Progenitor cell of endocrine pancreas (in vitro differentiated cells): ENCODE results near the gene DUSP16. TPM values are rescaled to one million over a fixed set of nuclear protein-coding genes. Genes with fewer than 3 reads are reported as not detected.

ENCODE experiments used
- DNase-seq: peaks from one replicate; pipeline ENCODE4 v3.0.0; 2021; ENCODE audit warnings: low spot score; ENCODE audit not compliant: unreplicated experiment
- H3K27ac Mint-ChIP-seq: 2 replicates; pipeline ENCODE4 v1.8.0; 2021; ENCODE audit warnings: mild to moderate bottlenecking, moderate library complexity, mixed read lengths
- H3K27me3 Mint-ChIP-seq: 2 replicates; pipeline ENCODE4 v1.8.0; 2021; ENCODE audit warnings: mixed read lengths
- H3K36me3 Mint-ChIP-seq: 2 replicates; pipeline ENCODE4 v1.8.0; 2022; ENCODE audit warnings: mixed read lengths; ENCODE audit not compliant: insufficient read depth
- H3K4me1 Mint-ChIP-seq: 2 replicates; pipeline ENCODE4 v1.8.0; 2021; ENCODE audit warnings: low read depth, mixed read lengths
- H3K4me3 Mint-ChIP-seq: 2 replicates; pipeline ENCODE4 v1.8.0; 2021; ENCODE audit warnings: low read depth, mild to moderate bottlenecking, moderate library complexity, mixed read lengths
- H3K9me3 Mint-ChIP-seq: 2 replicates; pipeline ENCODE4 v1.8.0; 2021; ENCODE audit warnings: low read depth, mixed read lengths
- CTCF ChIP-seq: fragments of 200-600 bp; sonication (generic); IDR thresholded peaks from one replicate; pipeline ENCODE4 v1.5.0; 2021; ENCODE audit warnings: antibody characterized with exemption, mild to moderate bottlenecking; ENCODE audit not compliant: unreplicated experiment
- total RNA-seq: library from RNA; stranded (reverse); gene quantifications from 2 replicates; pipeline ENCODE4 v1.2.1, GENCODE V29; 2021

DUSP16 gene
- total RNA-seq, 1 donor from 2014 or later: 67.5 TPM

DNA sequence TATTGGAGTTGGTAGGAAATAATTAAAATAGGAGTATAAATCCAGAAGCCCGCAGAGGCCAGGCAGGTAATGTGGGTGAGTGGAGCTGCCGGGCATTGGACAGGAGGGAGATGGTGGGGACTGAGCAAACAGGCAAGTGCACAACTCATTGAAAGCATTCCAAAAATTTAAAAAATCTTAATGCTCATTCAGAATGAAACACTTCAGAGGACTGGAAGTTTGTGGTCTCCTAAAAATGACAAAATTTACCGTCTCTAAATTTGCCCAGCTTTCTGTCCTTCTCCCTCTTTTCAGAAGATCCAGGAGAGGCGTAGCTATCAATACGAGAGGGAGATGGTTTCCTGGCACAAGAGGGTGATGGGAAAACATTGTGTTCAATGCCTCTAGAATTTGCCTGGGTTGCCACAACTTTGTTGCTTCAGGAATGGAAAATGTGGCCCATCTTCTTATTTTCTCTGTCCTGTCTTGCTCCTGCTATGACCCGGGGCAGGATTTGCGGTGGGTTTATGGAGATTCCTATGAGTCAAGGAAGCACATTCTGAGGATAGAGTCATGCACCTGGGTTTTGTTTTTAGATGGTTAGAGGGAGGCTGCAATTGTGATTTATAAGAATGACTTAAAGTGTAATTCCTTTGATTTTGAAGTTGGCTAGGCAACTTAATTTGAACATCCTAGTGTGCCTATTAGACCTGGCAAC is 133.6 kb downstream of the DUSP16 start:
- Mint-ChIP-seq H3K4me1 (peaks cover 2% of the 10 kb centered on the region), H3K27ac (no peak overlapping the region), H3K4me3 (no peak overlapping the region), H3K9me3 (peaks cover 7% of the 10 kb centered on the region), H3K36me3 (peaks cover 11% of the 10 kb centered on the region), H3K27me3 (no peaks in the 10 kb centered on the region)
- TF ChIP-seq CTCF: no peak
- DNase-seq: no peak

GRCh38 chr12:12428047-12428446 is 134.6 kb downstream of the DUSP16 start:
- DNase-seq: no peak
- Mint-ChIP-seq H3K27me3 (no peaks in the 10 kb centered on the region), H3K4me1 (no peaks in the 10 kb centered on the region), H3K4me3 (no peak overlapping the region), H3K27ac (no peak overlapping the region), H3K9me3 (peaks cover 16% of the 10 kb centered on the region), H3K36me3 (peaks cover 20% of the 10 kb centered on the region)
- TF ChIP-seq CTCF: no peak

DNA sequence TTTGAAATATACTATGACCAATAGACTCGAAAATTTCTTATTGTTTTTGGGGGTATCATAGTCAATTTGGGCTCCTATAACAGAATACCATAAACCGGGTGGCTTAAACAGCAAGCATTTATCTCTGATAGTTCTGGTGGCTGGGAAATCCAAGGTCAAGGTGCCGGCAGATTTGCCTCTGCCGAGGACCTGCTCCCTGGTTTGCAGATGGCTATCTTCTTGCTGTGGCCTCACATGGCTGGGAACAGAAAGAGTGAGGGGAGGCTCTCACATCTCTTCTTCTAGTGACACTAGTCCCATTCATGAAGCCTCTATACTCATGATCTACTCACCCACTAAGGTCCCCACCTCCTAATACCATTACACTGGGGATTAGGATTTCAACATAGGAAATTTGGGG is 135.1 kb downstream of the DUSP16 start:
- Mint-ChIP-seq H3K4me1 (no peaks in the 10 kb centered on the region), H3K9me3 (peaks cover 17% of the 10 kb centered on the region), H3K4me3 (no peak overlapping the region), H3K36me3 (peaks cover 20% of the 10 kb centered on the region), H3K27ac (no peak overlapping the region), H3K27me3 (no peaks in the 10 kb centered on the region)
- no peak for TF ChIP-seq CTCF
- DNase-seq: no peak

- H3K9me3 Mint-ChIP-seq: peaks cover 31% of the 10 kb centered on the region
- H3K4me1 Mint-ChIP-seq: no peaks in the 10 kb centered on the region
- DNase-seq: no peak
- no peak for TF ChIP-seq CTCF
- no peak overlapping the region for H3K27ac Mint-ChIP-seq
- peaks cover 36% of the 10 kb centered on the region for H3K36me3 Mint-ChIP-seq
- no peaks in the 10 kb centered on the region for H3K27me3 Mint-ChIP-seq
- no peak overlapping the region for H3K4me3 Mint-ChIP-seq
Measured at GRCh38 chr12:12425616-12426015, 137.0 kb downstream of the DUSP16 start.

- no peak overlapping the region for H3K4me3 Mint-ChIP-seq
- H3K9me3 Mint-ChIP-seq: peaks cover 34% of the 10 kb centered on the region
- no peaks in the 10 kb centered on the region for H3K4me1 Mint-ChIP-seq
- no peaks in the 10 kb centered on the region for H3K27me3 Mint-ChIP-seq
- no peak overlapping the region for H3K27ac Mint-ChIP-seq
- DNase-seq: no peak
- no peak for TF ChIP-seq CTCF
- H3K36me3 Mint-ChIP-seq: peaks cover 38% of the 10 kb centered on the region
Measured at GRCh38 chr12:12425001-12425400, 137.7 kb downstream of the DUSP16 start.

Other genes with a start within 250 kb of the DUSP16 start
- gene MANSC1, start 212.6 kb downstream of the DUSP16 start, total RNA-seq: 30.1 and 30.7 TPM in 2 replicates
- gene BORCS5, start 205.8 kb downstream of the DUSP16 start, total RNA-seq: 22.0 and 25.2 TPM in 2 replicates
- 18.5 and 18.8 TPM in 2 replicates for gene CREBL2, start 49.0 kb upstream of the DUSP16 start, total RNA-seq
- gene GPR19, start 133.3 kb upstream of the DUSP16 start, total RNA-seq: 1.2 and 2.0 TPM in 2 replicates
- gene CDKN1B, start 154.5 kb upstream of the DUSP16 start, total RNA-seq: 36.7 and 40.8 TPM in 2 replicates
- 5.3 and 5.4 TPM in 2 replicates for gene APOLD1, start 222.8 kb upstream of the DUSP16 start, total RNA-seq